Cardiac muscle cell (in vitro differentiated cells and primary cell): ENCODE results near the gene LTF. TPM values are rescaled to one million over a fixed set of nuclear protein-coding genes. Genes with fewer than 3 reads are reported as not detected.
"Not testable (repeated sequence)": the region's sequence is repeated elsewhere in the genome, so short reads cannot be mapped to it uniquely, and the experiment has no call there.

ENCODE experiments used
- DNase-seq, 2 donors: peaks; one replicate each; pipeline versions ENCODE4 v3.0.0 to v3.0.0-alpha.2; 2010 to 2017; ENCODE audit warnings: low read depth in 1 of 2, low spot score in 1 of 2
- H3K27ac ChIP-seq: fragments of 200-600 bp; sonication (generic); 2 replicates; pipeline ENCODE4 v1.5.1; 2016
- H3K27me3 ChIP-seq: fragments of 200-600 bp; sonication (generic); 2 replicates; pipeline ENCODE4 v1.6.0; 2016; ENCODE audit warnings: control low read depth
- H3K36me3 ChIP-seq: fragments of 200-600 bp; sonication (generic); 2 replicates; pipeline ENCODE4 v1.5.1; 2016; ENCODE audit warnings: control low read depth
- H3K4me1 ChIP-seq: fragments of 200-600 bp; sonication (generic); 2 replicates; pipeline ENCODE4 v1.8.1; 2017; ENCODE audit warnings: low read depth, mild to moderate bottlenecking, mixed run types
- H3K4me3 ChIP-seq: fragments of 200-600 bp; sonication (generic); 2 replicates; pipeline ENCODE4 v1.5.1; 2016; ENCODE audit warnings: mild to moderate bottlenecking
- H3K9me3 ChIP-seq: fragments of 200-600 bp; sonication (generic); 2 replicates; pipeline ENCODE4 v1.5.1; 2017; ENCODE audit warnings: low read depth, mild to moderate bottlenecking, control low read depth
- polyA plus RNA-seq: library from polyadenylated mRNA; unstranded; fragments of >200 nt; fragmentation: Nextera tagmentation; extraction: Ambion mirVana; gene quantifications from 2 replicates; pipeline ENCODE4 v1.2.1, GENCODE V29; 2016
- total RNA-seq: library from RNA; depleted of rRNA; stranded (reverse); fragments of >200 nt; gene quantifications from 2 replicates; pipeline ENCODE4 v1.2.3, GENCODE V29; 2016
- TF ChIP-seq, protein P1 (sequence below): IDR thresholded peaks from 2 replicates; pipeline ENCODE4 v1.5.1; 2012; ENCODE audit warnings: low read depth, mild to moderate bottlenecking, low read length

Gene LTF
- total and polyA plus RNA-seq, 2 experiments from 2014 or later = not detected

DNA sequence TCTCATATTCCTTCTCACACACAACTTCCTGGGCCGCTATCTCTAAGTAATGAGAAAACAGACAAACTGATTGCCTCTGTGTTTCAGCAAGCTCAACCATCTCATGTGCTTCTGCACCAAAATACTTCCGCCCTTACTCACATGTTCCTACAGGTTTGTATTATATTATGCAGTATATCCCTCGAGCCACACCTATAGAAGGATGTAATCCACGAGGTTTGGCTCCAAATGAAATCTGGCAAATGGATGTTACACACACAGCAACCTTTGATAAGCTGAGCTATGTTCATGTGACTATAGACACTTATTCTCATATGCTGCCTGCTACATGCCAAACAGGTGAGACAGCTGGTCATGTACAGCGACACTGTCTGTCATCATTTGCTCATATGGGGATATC is 35.0 kb downstream of the LTF start:
- Histone ChIP-seq H3K9me3 (no peaks in the 10 kb centered on the region), H3K27me3 (no peaks in the 10 kb centered on the region), H3K27ac (no peak overlapping the region), H3K4me1 (peaks cover 23% of the 10 kb centered on the region), H3K36me3 (no peaks in the 10 kb centered on the region), H3K4me3 (no peak overlapping the region)
- no peak for DNase-seq
- TF ChIP-seq, protein P1, sequence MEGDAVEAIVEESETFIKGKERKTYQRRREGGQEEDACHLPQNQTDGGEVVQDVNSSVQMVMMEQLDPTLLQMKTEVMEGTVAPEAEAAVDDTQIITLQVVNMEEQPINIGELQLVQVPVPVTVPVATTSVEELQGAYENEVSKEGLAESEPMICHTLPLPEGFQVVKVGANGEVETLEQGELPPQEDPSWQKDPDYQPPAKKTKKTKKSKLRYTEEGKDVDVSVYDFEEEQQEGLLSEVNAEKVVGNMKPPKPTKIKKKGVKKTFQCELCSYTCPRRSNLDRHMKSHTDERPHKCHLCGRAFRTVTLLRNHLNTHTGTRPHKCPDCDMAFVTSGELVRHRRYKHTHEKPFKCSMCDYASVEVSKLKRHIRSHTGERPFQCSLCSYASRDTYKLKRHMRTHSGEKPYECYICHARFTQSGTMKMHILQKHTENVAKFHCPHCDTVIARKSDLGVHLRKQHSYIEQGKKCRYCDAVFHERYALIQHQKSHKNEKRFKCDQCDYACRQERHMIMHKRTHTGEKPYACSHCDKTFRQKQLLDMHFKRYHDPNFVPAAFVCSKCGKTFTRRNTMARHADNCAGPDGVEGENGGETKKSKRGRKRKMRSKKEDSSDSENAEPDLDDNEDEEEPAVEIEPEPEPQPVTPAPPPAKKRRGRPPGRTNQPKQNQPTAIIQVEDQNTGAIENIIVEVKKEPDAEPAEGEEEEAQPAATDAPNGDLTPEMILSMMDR = no peak

DNA sequence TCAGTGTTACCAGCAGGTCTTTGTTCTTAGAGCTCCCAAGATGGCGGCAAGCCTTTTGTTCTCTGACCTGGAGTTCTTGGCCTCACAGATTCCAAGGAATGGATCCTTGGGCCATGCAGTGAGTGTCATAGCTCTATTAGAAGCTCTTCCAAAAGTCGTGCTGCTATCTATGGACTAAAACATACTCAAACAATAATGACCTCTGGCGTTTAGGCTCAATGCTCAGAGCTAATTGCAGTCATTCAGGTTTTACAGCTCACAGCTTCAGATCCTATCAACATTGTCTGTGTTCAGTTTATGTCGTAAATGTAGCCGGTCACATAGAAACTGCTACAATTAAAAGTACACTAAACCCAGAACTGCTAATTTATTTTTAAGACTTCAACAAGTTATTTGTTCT is 35.5 kb downstream of the LTF start:
- TF ChIP-seq, protein P1 = no peak
- DNase-seq = no peak
- Histone ChIP-seq H3K9me3 (no peaks in the 10 kb centered on the region), H3K27ac (no peak overlapping the region), H3K4me3 (no peak overlapping the region), H3K4me1 (peaks cover 23% of the 10 kb centered on the region), H3K36me3 (no peaks in the 10 kb centered on the region), H3K27me3 (no peaks in the 10 kb centered on the region)

DNA sequence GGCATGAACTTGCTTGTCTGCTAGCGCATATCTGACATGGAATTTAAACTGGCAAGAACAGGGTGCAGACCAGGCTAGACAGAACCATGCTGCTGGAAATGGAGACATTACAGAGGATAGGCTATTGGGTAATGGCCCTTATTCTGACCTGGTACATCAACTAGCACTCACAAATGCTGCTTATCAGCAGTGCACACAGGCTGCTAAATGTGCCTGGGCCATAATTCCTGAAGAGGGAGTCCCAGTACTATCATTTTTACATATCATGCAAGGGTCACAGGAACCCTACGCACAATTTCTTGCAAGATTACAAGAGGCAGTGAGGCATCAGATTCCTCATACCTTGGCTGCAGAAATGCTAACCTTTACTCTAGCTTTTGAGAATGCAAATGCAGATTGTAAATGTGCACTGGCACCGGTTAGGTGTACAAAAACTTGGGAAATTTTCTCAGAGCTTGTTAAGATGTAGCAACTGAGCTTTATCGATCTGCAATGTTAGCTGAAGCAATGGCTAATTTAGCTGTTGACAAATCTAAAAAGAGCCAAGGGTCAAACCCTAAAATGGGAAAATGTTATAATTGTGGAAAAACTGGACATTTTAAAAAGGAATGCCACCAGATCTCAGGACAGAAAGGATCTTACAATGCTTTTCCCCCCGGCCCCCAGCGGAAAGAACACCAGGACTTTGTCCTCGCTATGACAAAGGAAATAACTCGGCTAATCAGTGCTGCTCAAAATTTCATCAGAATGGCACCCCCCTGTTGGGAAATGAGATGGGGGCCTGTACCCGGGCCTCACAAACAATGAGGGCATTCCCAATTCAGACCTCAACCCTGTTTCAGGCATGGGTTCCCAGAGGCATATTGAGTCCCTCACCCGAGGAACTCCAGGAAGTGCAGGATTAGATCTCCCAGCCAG is 36.5 kb downstream of the LTF start:
- Histone ChIP-seq H3K27ac (peak overlapping the region; percentile 41), H3K27me3 (no peaks in the 10 kb centered on the region), H3K4me3 (no peak overlapping the region), H3K36me3 (no peaks in the 10 kb centered on the region), H3K4me1 (peaks cover 23% of the 10 kb centered on the region), H3K9me3 (no peaks in the 10 kb centered on the region)
- DNase-seq = peak in 1 of 2 donors; percentile 49
- TF ChIP-seq, protein P1 = no peak

DNA sequence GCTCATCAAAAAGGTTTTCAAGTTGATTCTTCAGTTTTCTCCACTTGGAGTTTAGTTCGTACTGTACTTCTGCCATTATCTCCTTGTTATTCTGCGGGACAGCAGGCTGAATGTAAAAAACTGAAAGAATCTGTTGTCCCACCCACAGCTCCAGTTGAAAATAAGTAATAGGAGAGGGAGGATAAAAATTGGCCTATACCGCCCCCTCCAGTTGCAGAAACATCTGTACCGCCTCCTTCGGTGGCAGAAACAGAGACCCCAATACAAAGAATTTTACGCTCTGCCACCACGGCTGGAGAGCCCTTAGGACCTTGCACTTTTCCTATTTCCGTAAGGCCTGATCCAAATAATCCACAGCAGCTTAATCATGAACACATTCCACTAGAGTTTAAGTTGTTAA is 37.3 kb downstream of the LTF start:
- Histone ChIP-seq H3K4me1 (peaks cover 23% of the 10 kb centered on the region), H3K27ac (peak overlapping the region; percentile 41)
- DNase-seq = peak in 1 of 2 donors; percentile 28
- not testable (repeated sequence) for H3K36me3 ChIP-seq, H3K9me3 ChIP-seq, H3K27me3 ChIP-seq, H3K4me3 ChIP-seq
- TF ChIP-seq, protein P1 = peak; percentile 9

DNA sequence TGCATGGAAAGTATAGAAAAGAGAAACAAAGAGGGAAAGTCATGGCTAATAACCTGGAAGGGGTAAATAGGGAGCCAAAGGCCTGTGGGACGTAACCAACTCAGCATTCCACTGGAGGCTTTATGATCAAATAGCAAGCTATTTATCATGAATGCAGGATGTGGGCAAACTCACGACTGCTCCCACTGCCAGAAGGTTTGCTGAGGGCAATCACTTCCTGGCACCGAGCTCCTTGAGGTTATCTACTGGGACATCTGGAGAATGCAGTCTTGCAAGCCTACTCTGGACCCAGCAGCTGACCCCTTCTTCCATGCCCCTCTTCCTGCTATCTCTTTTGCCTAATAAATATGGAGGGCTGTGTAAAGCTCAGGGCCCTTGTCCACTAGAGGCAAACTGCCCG is 38.2 kb downstream of the LTF start:
- H3K27ac ChIP-seq = peak overlapping the region; percentile 4
- H3K36me3 ChIP-seq, H3K27me3 ChIP-seq, H3K4me3 ChIP-seq, H3K9me3 ChIP-seq: not testable (repeated sequence)
- peaks cover 23% of the 10 kb centered on the region for H3K4me1 ChIP-seq
- DNase-seq = peak in 1 of 2 donors; percentile 7

DNA sequence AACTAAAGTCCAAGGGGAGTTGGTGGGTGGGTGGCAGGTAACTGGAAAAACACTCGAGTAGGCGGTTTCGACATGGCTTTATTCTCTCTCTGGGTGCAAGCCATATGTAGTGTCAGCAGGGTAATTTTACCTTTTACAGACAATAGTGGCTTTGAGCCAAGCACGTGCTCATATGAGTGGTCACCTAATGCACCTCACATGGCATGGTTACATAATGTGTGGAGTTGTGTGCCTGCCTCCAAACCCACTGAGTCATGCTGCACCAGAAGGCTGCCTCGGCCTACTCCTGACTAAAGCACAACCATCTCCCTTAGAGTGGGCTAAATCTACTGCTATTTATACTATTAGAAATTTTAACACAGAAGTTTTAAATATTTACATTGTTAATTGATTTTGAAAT is 41.1 kb downstream of the LTF start:
- TF ChIP-seq, protein P1 = no peak
- Histone ChIP-seq H3K4me3 (no peak overlapping the region), H3K27me3 (no peaks in the 10 kb centered on the region), H3K4me1 (peaks cover 23% of the 10 kb centered on the region), H3K27ac (no peak overlapping the region), H3K36me3 (no peaks in the 10 kb centered on the region), H3K9me3 (no peaks in the 10 kb centered on the region)
- no peak for DNase-seq
